SW 1271 (cell line): Measurements from ENCODE around the gene CYP4F2.
"Not testable (repeated sequence)": the region's sequence is repeated elsewhere in the genome, so short reads cannot be mapped to it uniquely, and the experiment has no call there.

Source experiments
- DNase-seq, 2 experiments: peaks; one replicate each; lab custom pipeline; 2025; lab: John Stamatoyannopoulos, UW

Gene CYP4F2

GRCh38 chr19:15900032-15900431 lies 2.2 kb upstream of the CYP4F2 start:
- not testable (repeated sequence) for DNase-seq

GRCh38 chr19:15899561-15899960 lies 1.7 kb upstream of the CYP4F2 start:
- DNase-seq, result not testable (repeated sequence)

GRCh38 chr19:15897026-15897737 lies 692 bp downstream of the CYP4F2 start:
- no peak for DNase-seq

GRCh38 chr19:15895876-15896430 lies 1.9 kb downstream of the CYP4F2 start:
- no peak for DNase-seq

GRCh38 chr19:15894359-15894758 lies 3.5 kb downstream of the CYP4F2 start:
- DNase-seq, result no peak

- DNase-seq, result no peak
Measured at GRCh38 chr19:15893477-15893876, 4.4 kb downstream of the CYP4F2 start.

DNA sequence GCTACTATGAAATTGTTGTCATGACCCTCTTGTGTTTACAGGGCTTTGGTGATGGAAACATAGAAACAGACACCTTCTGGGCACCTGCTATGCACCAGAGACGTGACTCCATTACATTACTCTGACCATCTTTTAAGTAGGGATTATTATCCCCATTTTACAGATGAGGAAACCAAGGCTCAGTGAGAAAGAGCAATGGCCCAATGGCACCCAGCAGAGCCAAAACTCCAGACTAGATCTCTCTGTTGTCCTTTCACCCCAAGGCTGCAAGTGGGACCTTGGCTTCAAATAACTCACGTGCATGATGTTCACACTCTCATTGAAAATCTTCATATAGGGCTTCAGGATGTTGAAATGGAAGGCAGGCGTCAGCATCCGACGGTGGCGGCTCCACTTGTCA lies 5.9 kb downstream of the CYP4F2 start:
- no peak for DNase-seq

DNA sequence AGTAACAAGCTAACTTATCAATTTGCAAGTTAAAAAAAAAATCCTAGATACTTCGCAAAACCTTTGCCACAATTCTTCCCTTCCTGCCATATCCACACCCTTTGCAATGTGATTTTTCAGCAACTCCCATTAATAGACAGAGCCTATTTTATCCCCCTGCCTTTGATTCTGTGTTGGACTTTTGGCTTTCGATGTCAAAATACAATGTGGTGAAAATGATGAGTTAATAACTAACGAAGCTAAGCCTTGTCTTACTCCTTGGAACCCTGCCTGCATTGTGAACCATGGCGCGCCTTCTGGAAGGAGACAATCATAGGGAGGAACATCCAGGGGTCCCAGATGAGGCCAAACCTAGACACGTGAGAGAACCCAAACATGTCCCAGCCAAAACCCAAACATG lies 6.4 kb downstream of the CYP4F2 start:
- no peak for DNase-seq

DNA sequence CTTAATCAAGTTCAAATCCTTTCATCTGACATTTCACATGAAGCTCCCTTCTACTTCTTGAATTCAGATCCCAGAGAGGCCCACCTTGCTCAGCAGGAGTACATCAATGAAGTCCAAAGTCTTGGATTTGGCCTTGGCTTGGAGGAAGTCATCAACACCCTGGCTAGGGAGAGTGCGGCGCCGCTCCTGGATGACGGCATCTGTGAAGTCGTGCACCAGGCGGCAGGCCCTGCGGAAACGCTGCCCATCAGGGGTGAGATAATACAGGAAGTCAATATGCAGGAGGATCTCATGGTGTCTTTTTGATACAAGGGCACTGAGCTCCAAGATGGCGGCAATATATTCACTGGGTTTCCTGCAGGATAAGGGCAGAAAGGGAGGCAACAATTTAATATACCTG lies 8.5 kb downstream of the CYP4F2 start:
- DNase-seq, result not testable (repeated sequence)

DNA sequence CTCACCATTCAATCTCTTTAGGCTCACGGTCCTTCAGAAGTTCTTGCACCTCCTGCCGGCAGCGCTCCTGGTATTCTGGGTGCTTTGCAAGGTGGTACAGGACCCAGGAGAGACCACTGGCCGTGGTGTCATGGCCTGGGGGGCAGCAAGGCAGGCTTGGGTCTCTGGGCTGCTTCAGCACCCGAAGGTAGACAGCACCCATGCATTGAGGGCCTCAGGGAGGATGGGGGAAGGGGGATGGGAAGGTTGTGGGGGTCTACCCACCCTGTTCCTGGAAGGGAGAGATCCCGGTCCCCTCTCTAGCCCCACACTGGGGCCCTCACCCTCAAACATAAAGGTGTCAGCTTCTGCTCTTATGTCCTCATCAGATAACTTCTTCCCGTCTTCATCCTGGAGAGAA lies 12.0 kb downstream of the CYP4F2 start:
- no peak for DNase-seq

- no peak for DNase-seq
Measured at GRCh38 chr19:15885167-15885566, 12.7 kb downstream of the CYP4F2 start.

- not testable (repeated sequence) for DNase-seq
Measured at GRCh38 chr19:15883329-15883728, 14.5 kb downstream of the CYP4F2 start.

DNA sequence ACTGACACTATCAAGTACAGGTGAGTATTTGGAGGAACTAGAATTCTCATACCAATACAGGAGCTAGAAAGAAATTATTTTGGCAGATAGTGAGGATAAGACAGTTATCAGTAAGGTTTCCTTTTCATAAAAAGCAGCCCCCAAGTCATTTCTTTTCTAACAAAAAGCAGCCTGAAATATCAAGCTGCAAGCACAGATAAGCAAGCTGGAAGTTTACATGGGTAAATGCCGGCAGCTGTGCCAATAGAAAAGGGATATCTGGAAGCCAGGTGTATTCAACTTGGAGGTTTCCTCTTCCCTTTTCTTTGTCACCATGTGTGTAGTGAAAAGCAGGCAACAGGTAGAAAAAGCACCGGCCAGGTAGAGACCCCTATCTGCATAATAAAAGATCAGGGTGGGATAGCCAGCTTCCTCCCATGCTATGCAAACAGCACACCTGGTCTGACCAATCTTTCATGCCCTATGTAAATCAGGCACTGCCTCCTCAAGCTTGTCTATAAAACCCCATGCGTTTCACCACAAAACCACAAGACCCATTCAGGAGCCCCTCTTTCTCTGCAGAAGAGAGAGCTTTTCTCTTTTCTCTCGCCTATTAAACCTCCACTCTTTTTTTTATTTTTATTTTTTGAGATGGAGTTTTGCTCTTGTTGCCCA lies 22.9 kb downstream of the CYP4F2 start:
- no peak for DNase-seq

DNA sequence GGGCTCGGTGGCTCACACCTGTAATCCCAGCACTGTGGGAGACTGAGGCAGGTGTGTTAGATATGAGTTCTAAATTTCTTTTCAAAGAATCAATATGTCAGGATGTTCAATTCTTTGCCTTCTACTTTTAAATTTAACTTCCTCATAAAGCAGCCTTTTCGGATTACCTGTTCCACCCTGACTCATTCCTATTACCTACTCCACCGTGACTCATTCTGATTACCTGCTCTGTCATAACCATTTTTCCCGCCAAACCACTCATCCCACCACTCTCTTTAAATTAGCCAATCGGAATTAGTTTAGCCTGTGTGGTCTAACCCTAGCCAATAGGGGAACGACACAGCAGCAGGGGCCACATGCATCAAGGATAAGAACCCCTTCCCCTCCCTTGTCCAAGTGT lies 24.1 kb downstream of the CYP4F2 start:
- DNase-seq, result not testable (repeated sequence)

DNA sequence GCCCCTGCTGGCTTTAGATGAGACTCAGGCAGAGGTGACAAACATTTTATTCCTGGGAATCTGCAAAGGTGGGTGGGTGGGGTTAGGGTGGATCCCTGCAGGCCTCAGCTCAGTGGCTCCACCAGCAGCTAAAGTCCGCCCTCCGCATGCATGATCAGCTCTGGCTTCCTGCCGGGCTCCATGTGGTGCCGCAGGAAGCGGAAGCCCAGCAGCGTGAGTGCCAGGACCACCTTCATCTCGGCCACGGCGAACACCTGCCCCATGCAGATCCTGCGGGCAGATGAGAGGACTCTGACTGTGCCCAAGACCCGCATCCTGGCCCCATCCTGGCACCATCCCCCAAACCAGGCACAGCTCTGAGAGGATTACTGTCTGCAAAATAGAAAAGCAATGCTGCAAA lies 26.3 kb downstream of the CYP4F2 start:
- no peak for DNase-seq

- no peak for DNase-seq
Measured at GRCh38 chr19:15869873-15870272, 28.0 kb downstream of the CYP4F2 start.

GRCh38 chr19:15869109-15869555 lies 28.7 kb downstream of the CYP4F2 start:
- peak in 1 of 2 experiments; percentile 55 for DNase-seq

DNA sequence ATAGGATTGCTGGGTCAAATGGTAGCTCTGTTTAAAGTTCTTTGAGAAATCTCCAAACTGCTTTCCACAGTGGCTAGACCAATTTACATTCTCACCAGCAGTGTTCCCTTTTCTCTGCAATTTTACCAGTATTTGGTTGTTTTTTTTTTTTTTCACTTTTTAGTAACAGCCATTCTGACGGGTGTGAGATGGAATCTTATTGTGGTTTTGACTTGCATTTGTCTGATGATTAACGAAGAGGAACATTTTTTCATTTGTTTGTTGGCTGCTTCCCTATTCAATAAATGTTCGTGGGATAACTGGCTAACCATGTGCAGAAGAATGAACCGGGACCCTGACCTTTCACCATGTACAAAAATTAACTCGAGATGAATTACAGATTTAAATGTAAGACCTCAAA lies 31.2 kb downstream of the CYP4F2 start:
- no peak for DNase-seq

GRCh38 chr19:15864824-15865223 lies 33.0 kb downstream of the CYP4F2 start:
- no peak for DNase-seq

GRCh38 chr19:15863272-15863671 lies 34.6 kb downstream of the CYP4F2 start:
- DNase-seq, result no peak

GRCh38 chr19:15862444-15862843 lies 35.4 kb downstream of the CYP4F2 start:
- DNase-seq, result no peak

DNA sequence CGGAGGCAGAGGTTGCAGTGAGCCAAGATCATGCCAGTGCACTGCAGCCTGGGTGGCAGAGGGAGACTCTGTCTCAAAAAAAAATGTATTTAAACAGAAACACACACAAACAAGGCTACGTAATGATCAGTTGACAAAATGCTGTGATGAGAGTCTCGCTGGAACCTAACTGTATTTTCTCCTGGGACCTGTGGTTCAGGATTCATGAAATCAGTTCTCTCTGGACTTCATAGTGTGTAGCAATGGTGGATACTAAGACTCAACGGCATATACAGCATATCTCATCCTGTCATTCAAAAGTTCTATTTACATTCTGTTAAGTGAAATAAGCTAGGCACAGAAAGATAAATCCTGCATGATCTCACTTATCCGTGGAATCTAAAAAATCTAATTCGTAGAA lies 37.4 kb downstream of the CYP4F2 start:
- DNase-seq, result no peak

GRCh38 chr19:15859187-15859586 lies 38.7 kb downstream of the CYP4F2 start:
- DNase-seq, result no peak
